Tibial nerve (tissue), 3 donors: ENCODE results near the gene FPR3.

Source experiments
- POLR2A ChIP-seq, 2 donors: fragments of 450-650 bp; IDR thresholded peaks; one replicate each; pipeline ENCODE4 v1.6.1; 2017; ENCODE audit warnings: antibody characterized with exemption in 2 of 2, mild to moderate bottlenecking in 2 of 2, moderate library complexity in 2 of 2
- TF ChIP-seq, protein P1 (sequence below), 5 experiments: fragments of 200-600 bp in 3 of 5; fragments of 450-650 bp in 2 of 5; sonication (generic) in 3 of 5; IDR thresholded peaks; one replicate each; pipeline ENCODE4 v1.5.1; 2016 to 2019; ENCODE audit warnings: antibody characterized with exemption in 5 of 5, mild to moderate bottlenecking in 3 of 5, moderate library complexity in 2 of 5

DNA sequence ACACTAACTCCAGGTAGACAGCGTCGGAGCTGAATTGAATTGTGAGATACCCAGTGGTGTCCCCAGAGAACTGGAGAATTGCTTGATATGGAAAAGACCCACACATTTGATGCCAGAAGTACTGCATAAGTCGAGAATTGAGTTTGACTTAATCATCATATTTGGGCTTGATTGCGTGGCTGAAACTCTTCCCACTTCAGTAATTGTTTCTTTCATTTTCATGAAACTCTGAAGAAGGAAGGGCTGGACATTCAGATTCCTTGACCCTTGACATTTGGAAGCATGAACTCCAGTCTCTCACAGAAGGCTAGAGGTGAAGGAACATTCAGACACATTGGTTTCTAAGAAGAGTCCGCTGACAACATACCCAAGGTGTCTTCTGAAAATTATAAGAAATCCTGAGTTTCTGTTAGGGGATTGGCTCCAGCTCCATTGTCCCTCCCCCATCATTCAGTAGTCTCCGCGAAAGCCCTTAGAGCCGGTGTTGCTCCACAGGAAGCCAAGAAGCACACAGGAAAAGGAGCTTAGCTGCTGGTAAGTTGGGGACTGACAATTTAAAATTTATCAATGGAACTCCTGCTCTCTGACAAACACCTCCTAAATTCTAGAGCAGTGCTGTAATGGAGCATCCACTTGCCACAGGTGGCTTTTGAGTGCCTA lies 34.1 kb upstream of the FPR3 start, which contains the start of gene FPR2:
- TF ChIP-seq, protein P1, sequence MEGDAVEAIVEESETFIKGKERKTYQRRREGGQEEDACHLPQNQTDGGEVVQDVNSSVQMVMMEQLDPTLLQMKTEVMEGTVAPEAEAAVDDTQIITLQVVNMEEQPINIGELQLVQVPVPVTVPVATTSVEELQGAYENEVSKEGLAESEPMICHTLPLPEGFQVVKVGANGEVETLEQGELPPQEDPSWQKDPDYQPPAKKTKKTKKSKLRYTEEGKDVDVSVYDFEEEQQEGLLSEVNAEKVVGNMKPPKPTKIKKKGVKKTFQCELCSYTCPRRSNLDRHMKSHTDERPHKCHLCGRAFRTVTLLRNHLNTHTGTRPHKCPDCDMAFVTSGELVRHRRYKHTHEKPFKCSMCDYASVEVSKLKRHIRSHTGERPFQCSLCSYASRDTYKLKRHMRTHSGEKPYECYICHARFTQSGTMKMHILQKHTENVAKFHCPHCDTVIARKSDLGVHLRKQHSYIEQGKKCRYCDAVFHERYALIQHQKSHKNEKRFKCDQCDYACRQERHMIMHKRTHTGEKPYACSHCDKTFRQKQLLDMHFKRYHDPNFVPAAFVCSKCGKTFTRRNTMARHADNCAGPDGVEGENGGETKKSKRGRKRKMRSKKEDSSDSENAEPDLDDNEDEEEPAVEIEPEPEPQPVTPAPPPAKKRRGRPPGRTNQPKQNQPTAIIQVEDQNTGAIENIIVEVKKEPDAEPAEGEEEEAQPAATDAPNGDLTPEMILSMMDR (IDR thresholded peaks at IDR 0.05): no peak
- no peak for TF ChIP-seq POLR2A (IDR thresholded peaks at IDR 0.05)
